CD4-positive, alpha-beta T cell treated with Interleukin-6 for 4 hours (primary cell): ENCODE data around the gene BID.
A peak's percentile ranks its signal among the peaks of the same experiment; 100 is the strongest.
"Not testable (repeated sequence)": the region's sequence is repeated elsewhere in the genome, so short reads cannot be mapped to it uniquely, and the experiment has no call there.

Experiments
- DNase-seq: peaks from one replicate; pipeline ENCODE4 v3.0.0-alpha.2; 2020; ENCODE audit warnings: mixed read lengths

The BID gene

DNA sequence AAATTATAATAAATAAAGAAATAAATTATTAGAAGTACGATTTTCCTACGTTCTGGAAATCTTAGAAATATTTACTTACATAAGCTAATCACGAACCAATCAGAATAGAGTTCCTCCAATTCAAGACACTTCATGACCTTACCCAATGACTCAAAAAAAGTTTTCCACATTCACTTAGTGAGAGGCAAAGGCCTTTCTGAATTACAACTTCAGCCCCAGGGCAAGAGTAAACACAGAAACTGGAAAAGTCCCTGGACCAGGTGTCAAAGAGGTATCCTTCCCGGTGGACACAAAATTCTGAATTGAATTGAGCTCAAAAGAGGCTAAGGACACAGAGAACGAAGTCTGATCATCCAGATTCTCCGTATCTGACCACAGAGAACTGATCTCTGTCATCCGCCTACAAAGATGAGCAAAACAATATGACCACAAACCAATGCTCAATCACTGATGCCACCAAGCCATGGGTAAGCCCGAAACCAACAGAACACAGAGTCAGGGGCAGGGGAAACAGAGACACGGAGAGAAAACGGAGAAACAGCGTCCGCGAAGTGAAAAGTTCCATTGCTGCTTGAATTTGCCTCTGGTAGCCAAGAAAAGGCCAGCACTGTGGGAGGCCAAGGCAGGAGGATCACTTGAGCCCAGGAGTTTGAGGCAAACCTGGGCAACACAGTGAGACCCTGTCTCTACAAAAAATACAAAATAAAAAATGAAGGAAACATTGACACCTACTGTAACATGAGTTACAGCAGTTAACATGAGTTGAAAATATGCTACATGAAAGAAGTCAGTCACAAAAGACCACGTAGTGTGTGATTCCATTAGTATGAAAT lies 6.8 kb downstream of the BID start:
- peak; percentile 53 for DNase-seq

DNA sequence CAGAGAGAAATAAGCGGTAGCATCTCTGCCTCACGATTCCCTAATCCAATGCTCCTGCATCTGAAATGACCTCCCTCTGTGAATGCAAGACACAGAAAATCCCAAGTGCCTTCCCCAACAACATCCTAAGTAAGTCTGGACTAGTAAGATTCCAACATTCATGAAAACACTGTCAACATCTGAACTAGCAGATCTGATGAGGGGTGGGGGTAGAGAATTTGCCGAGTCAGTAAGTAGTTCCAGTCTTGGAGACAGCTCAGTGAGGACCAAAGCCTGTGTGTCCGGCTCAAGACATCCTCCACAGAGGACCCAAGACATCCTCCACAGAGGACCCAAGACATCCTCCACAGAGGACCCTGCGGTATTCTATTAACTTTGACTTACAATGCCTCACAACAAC lies 9.4 kb downstream of the BID start:
- not testable (repeated sequence) for DNase-seq

DNA sequence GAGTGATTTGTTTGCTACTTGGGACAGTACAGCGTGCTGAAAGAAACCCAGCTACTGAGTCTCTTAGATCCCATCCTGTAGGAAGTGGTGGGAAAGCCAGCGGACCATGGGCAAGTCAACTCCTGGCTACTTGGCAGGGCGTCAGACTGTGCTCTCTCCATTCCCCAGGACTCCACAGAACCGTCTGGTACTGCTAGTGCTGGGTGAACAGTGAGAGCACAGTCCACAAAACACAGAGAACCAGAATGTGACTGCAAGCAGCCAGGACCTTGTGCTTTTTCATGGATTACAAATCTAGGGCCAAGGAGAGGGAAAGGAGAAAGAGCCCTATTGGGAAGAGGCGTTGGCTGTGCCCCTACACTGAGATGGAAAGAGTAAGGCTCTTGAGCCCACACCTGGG lies 10.2 kb downstream of the BID start:
- no peak for DNase-seq

GRCh38 chr22:17763442-17763841 lies 10.8 kb downstream of the BID start:
- not testable (repeated sequence) for DNase-seq

DNA sequence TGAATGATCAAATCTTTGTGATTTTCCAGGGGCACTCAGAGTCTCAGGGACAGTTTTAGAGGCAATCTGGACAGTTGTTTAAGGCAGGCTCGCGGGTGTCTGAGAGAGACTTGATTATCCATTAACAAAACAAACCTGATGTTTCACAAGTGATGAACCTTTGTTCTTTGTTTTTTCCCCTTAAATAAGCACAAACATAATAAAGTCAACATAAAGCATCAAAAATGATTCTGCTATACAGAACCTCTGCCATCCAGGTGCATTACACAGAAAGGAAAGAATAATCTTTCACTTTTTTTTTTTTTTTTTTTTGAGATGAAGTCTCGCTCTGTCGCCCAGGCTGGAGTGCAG lies 13.2 kb downstream of the BID start:
- DNase-seq, result no peak

DNA sequence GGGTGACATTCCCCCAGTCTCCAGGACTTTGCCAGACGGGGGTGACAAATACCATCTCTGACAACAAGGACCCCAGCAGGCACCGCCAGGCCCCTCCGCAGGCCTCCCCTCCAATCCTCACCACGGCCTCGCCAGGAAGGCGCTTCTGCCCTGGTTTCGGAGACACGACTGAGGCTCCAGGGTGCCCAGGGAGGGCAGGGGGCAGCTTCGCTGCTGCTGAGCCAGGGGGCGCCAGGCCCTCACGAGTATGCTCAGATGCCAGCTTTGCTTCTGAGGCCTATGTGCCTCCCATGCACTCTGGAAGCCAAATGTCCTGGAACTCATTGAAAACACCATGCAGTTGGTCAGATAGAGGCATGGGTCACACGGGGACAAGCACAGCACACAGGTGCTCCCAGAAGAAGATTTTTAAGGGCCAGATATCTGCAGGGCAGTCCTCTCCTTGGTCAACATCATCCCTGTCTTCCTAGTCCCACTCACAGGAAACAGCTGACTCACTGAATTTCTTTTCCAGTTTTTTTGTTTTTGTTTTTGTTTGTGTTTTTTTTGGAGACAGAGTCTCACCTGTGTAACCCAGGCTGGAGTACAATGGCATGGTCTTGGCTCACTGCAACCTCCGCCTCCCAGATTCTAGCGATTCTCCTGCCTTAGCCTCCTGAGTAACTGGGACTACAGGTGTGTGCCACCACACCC lies 19.9 kb downstream of the BID start:
- peak; percentile 49 for DNase-seq

GRCh38 chr22:17753401-17753989 lies 20.8 kb downstream of the BID start:
- DNase-seq, result no peak

GRCh38 chr22:17751596-17751995 lies 22.7 kb downstream of the BID start:
- no peak for DNase-seq

DNA sequence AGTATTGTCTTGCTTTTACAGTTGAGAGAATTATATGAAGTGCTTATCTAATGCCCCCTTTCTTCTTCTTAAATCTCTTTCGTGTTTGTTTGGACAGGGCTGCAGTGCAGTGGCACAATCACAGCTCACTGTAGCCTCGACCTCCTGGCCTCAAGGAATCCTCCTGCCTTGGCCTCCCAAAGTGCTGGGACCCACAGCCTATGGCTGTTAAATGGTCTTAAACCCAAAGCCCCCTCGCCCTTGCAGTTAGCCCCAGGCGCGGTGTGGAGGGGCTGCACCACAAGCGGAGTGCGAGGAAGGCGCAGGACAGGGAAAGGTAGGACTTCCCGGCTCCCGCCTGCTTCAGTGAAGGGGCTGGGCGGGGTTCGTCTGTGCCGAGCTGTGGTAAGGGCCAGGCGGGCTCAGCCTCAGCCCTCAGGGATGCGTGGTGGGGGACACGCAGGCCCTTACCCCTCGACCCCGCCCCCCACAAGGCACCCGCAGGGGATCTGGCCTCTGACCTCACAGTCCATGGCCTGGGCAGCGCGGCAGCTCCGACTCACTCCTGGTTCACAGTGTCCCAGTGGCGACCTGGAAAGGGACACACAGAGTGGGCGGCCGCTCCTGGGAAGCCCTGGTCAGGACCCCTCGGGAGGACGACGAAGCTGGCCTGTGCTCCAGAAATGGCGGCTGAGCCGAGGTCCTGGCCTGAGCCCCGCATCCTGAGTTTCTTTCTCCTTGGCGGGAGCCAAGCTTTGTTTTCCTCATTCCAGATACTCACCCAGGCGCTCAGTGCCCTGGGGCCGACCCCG lies 24.5 kb downstream of the BID start:
- DNase-seq, result no peak

GRCh38 chr22:17748555-17749353 lies 25.5 kb downstream of the BID start:
- no peak for DNase-seq

- no peak for DNase-seq
Measured at GRCh38 chr22:17746916-17747315, 27.4 kb downstream of the BID start.

DNA sequence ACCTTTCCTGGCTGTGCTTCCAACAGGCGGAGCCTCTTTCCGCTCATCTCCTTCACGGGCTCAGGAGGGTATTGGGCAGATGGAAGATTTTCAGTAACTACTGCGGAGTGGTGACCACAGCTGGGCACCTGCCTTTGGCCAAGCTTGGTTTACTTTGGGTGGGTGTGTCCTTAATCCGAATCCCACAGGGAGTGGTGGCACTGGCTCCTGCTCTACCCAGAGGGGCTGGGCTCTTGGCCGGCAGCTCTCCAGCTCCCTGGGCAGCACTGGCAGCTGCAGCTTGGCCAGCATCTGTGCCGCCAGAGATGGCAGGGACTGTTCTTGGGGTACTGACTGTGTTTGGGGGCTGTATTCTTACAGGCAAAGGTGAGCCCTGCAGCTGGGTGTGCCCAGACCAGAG lies 29.8 kb downstream of the BID start:
- no peak for DNase-seq

DNA sequence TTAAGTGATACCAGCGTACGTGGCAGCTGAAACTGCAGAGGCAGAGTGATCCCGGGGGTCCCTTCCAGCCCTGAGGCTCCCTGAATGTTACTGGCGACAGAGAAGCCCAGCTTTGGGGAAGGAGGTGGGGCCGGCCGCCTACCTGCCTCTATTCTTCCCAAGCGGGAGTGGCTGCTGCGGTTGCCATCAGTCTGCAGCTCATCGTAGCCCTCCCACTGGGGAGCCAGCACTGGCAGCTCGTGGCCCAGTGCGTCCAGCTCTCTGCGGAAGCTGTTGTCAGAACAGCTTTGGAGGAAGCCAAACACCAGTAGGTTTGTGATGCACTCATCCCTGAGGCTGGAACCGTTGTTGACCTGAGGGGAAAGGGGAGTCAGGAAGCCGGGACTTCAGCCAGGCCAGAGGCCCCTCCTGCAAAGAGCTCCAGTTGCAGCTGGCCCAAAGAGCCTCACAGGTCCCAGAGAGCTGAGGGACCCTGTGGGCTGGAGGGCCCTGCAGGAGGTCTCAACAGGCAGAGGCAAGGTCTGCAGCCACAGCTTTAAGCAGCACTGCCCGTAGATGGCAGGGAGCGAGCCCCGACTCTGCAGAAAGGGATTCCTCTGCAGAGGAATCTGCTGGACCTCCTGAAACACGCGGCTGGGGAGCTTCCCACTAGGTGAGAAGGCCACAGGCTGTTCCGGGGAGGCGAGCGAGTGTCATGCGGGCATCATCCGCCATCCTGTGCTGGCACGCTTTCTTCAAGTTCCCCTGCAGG lies 30.4 kb downstream of the BID start:
- no peak for DNase-seq

DNA sequence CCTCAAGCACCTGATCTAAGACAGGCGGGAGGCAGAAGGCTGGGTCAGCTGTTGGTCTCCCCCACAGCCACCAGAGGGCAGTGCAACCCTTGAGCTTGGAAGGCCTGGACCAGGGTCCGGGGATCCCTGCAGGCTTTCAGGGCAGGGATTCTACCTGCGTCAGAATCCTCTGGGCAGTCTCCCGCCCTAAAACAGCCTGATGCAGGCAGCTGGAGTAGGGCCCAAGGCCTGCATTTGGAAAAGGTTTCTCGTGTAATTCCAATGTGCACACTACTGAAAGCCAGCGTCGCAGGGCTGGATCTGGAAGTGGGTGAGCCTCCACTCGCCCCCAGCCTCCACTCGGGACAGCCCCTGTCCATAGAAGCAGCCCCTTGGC lies 31.8 kb downstream of the BID start:
- peak; percentile 78 for DNase-seq

- no peak for DNase-seq
Measured at GRCh38 chr22:17741866-17742526, 32.3 kb downstream of the BID start.

- no peak for DNase-seq
Measured at GRCh38 chr22:17739196-17739975, 34.9 kb downstream of the BID start.

DNA sequence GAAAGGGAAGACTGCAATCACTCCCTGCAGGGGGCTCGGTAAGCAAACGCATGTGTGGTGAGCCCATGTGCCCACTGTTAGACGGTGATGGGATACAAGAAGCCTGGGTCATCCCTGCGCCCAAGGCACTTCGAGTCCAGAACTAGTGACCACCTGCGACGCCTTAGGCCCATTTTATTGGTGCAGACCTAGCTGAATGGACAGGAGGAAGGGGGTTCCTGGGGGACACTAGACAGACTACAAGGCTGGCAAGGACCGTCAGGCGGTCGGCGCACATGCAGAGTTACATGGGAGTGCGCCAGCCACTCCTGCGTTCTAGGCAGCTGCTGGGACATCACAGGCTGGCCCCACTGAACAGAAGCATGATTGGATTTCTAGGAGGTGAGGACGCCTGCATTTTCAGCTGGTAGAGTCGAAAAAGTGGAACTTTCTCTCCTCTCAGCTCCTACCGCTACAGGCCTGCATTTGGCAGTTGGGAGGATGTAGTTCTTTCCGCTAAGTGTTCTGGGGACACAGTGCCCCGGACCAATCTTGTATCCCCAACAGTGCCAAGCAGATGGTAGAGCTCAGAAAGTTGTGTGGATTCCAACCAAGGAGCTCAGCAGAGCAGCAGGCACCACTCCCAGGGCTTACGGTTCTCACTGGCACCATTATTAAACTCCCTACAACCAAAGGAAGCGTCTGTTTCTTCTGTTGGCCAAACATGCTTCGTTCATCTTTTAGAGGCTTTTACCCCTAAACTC lies 35.7 kb downstream of the BID start:
- DNase-seq, result no peak

DNA sequence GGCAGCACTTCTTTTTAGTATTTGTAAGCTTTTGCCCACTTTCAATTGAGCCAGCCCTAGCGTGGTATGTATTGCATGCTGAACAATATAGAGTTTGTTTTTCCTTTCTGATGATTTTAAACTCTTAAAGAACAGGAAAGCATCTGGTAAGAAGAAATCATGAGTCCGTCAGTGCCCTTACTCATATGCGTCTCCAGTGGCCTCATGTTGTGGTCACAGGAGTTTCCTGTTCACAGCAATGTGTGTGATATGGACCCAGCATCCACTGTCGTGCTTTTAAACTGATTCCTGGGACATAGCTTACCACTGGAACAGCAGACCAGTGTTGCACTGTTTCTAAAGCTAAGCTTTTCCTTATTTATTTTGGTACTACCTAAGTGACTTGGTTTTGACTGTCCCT lies 40.1 kb downstream of the BID start:
- DNase-seq, result peak; percentile 28

- no peak for DNase-seq
Measured at GRCh38 chr22:17733466-17733865, 40.8 kb downstream of the BID start.
